BLaER1 treated with 17β-estradiol and CSF1 and Interleukin-3, amounts not matched to agents 10 nM and 100 nM (cell line): ENCODE data around the gene PGF.

Experiments used
- H3K27ac ChIP-seq, 11 experiments: shearing (Covaris generic); formaldehyde crosslinking; 2 replicates each; pipeline ENCODE4 v1.8.1; 2022
- H3K27me3 ChIP-seq, 11 experiments: shearing (Covaris generic); formaldehyde crosslinking; 2 replicates each; pipeline ENCODE4 v1.8.1; 2022
- H3K36me3 ChIP-seq, 11 experiments: shearing (Covaris generic); formaldehyde crosslinking; 2 replicates each; pipeline ENCODE4 v1.8.1; 2022
- H3K4me1 ChIP-seq, 10 experiments: shearing (Covaris generic); formaldehyde crosslinking; 2 replicates each; pipeline ENCODE4 v1.8.1; 2022
- H3K4me2 ChIP-seq, 11 experiments: shearing (Covaris generic); formaldehyde crosslinking; 2 replicates each; pipeline ENCODE4 v1.8.1; 2022
- H3K4me3 ChIP-seq, 10 experiments: shearing (Covaris generic); formaldehyde crosslinking; 2 replicates each; pipeline ENCODE4 v1.8.1; 2022
- H3K9ac ChIP-seq, 11 experiments: shearing (Covaris generic); formaldehyde crosslinking; 2 replicates each; pipeline ENCODE4 v1.8.1; 2022
- H3K9me3 ChIP-seq, 11 experiments: shearing (Covaris generic); formaldehyde crosslinking; replicated peaks in 1 of 11; 2 replicates each; pipeline ENCODE4 v1.8.1; 2022
- H4K20me1 ChIP-seq, 11 experiments: shearing (Covaris generic); formaldehyde crosslinking; 2 replicates each; pipeline ENCODE4 v1.8.1; 2022
- Cebpa-rat ChIP-seq, 11 experiments: shearing (Covaris generic); IDR thresholded peaks; 2 replicates each; pipeline ENCODE4 v1.8.1; 2022

The PGF gene

GRCh38 chr14:74963178-74963704 is 7.8 kb upstream of the PGF start:
- H3K4me3 ChIP-seq = no peak overlapping the region
- H3K4me1 ChIP-seq = peaks cover 11 to 34% (median 30%) of the 10 kb centered on the region in 10 experiments; a peak in 19 of 20 replicates
- no peak for TF ChIP-seq Cebpa-rat (IDR thresholded peaks at IDR 0.05)
- H3K4me2 ChIP-seq = peak overlapping the region in 10 of 11 experiments; percentile 7 to 77 (median 40); a peak in 15 of 22 replicates
- no peaks in the 10 kb centered on the region for H3K9me3 ChIP-seq
- no peaks in the 10 kb centered on the region for H4K20me1 ChIP-seq
- peak overlapping the region in 3 of 11 experiments; percentile 17 to 51 (median 50); a peak in 5 of 22 replicates for H3K27ac ChIP-seq
- peak overlapping the region in 2 of 11 experiments; percentile 37 to 38; a peak in 2 of 22 replicates for H3K9ac ChIP-seq
- no peaks in the 10 kb centered on the region for H3K27me3 ChIP-seq
- no peaks in the 10 kb centered on the region for H3K36me3 ChIP-seq

DNA sequence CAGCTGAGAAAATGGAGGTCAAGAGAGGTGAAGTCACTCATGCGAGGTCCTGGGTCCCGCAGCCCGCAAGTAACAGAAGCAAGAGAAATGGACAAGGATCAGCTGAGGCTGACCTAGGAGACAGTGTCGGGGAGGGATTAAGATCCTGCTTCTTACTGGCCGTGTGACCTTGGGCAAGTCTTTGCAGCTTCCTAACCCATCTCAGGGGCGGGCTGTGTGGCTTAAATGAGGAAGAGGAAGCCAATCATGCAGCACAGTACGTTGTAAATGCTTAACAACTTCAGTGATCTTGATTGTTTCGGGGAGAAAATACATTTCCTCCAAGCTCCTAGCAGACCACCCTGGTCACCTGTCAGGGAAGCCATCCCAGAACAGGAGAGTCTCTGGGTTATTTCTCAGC is 7.1 kb upstream of the PGF start:
- Histone ChIP-seq H3K4me2 (peak overlapping the region; percentile 7 to 77 (median 38); a peak in 18 of 22 replicates), H3K4me1 (peaks cover 11 to 34% (median 30%) of the 10 kb centered on the region in 10 experiments; a peak in 19 of 20 replicates), H4K20me1 (no peaks in the 10 kb centered on the region), H3K9ac (peak overlapping the region in 5 of 11 experiments; percentile 16 to 44 (median 37); a peak in 4 of 22 replicates), H3K27me3 (no peaks in the 10 kb centered on the region), H3K9me3 (no peaks in the 10 kb centered on the region), H3K27ac (peak overlapping the region in 5 of 11 experiments; percentile 17 to 52 (median 50); a peak in 7 of 22 replicates), H3K4me3 (no peak overlapping the region), H3K36me3 (no peaks in the 10 kb centered on the region)
- TF ChIP-seq Cebpa-rat (IDR thresholded peaks at IDR 0.05) = no peak

DNA sequence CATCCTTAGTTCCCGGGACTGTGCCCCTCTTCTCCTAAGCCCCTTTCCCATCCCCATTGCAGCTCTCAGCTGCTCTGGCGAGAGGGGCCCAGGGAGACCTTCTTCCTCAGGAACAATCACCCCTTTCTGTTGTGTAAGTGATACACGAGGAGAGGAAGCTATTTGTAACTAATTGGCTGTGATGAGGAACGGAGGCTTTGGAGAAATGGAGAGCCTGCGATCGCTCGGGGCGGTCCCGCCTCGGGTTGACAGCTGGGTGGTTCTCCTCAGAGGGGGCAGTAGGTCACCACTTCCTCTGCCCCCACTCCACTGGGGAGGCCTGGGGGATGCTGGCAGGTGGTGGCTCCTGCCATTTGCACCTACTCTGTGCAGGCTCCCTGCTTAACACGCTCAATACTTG is 6.6 kb upstream of the PGF start:
- no peaks in the 10 kb centered on the region for H3K36me3 ChIP-seq
- no peak for TF ChIP-seq Cebpa-rat (IDR thresholded peaks at IDR 0.05)
- no peaks in the 10 kb centered on the region for H3K9me3 ChIP-seq
- no peak overlapping the region for H3K9ac ChIP-seq
- no peaks in the 10 kb centered on the region for H3K27me3 ChIP-seq
- H3K4me2 ChIP-seq = peak overlapping the region; percentile 7 to 77 (median 38); a peak in 17 of 22 replicates
- H3K4me1 ChIP-seq = peaks cover 11 to 34% (median 30%) of the 10 kb centered on the region in 10 experiments; a peak in 19 of 20 replicates
- 0 out of 22 replicates have a peak overlapping the region, but pooled peaks of 1 of the 11 experiments have one; percentile 52 for H3K27ac ChIP-seq
- H4K20me1 ChIP-seq = no peaks in the 10 kb centered on the region
- H3K4me3 ChIP-seq = no peak overlapping the region

DNA sequence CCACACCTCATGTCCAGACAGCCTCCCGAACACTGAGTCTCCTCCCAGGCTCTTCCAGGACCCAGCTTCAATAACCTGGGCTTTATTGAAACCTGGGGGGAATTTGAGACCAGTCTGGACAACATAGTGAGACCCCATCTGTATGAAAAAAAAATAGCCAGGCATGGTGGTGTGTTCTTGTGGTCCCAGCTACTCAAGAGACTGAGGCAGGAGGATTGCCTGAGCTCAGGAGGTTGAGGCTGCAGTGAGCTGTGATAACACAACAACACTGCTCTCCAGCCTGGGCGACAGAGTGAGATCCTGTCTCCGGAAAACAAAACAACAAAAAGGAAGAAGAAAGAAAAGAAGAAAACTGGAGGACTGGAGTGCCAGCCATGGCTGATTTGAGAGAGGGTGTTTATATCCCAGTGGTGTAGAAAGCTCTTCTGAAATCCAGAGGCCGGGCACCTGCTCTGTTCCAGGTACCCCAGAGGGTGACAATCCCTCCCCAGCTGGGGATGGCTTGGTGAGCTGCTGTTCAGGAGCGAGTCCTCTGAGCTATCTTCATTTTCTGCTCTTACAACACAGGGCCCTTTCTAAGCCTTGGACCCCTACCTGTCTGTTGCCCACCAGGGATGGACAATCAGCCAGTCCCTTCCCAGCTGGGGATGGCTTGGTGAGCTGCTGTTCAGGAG is 6.0 kb upstream of the PGF start:
- H3K27ac ChIP-seq = no peak overlapping the region
- H3K4me2 ChIP-seq = peak overlapping the region in 2 of 11 experiments; percentile 29 to 77; a peak in 2 of 22 replicates
- no peak for TF ChIP-seq Cebpa-rat (IDR thresholded peaks at IDR 0.05)
- H3K9ac ChIP-seq = no peak overlapping the region
- H3K4me3 ChIP-seq = no peak overlapping the region
- H3K27me3 ChIP-seq = 0 out of 22 replicates have a peak, but pooled peaks cover 0 to 2% (median 0%) of the 10 kb centered on the region in 11 experiments
- no peaks in the 10 kb centered on the region for H3K36me3 ChIP-seq
- H4K20me1 ChIP-seq = no peaks in the 10 kb centered on the region
- peaks cover 11 to 34% (median 30%) of the 10 kb centered on the region in 10 experiments; a peak in 19 of 20 replicates for H3K4me1 ChIP-seq
- H3K9me3 ChIP-seq = no peaks in the 10 kb centered on the region

GRCh38 chr14:74960736-74961135 is 5.3 kb upstream of the PGF start:
- Histone ChIP-seq H3K4me1 (peaks cover 11 to 34% (median 30%) of the 10 kb centered on the region in 10 experiments), H3K27ac (no peak overlapping the region), H3K4me3 (no peak overlapping the region), H3K9ac (no peak overlapping the region), H3K4me2 (no peak overlapping the region), H3K9me3 (no peaks in the 10 kb centered on the region), H3K27me3 (peaks cover 2 to 8% (median 5%) of the 10 kb centered on the region in 11 experiments), H4K20me1 (no peaks in the 10 kb centered on the region; a peak in 1 of 22 replicates), H3K36me3 (no peaks in the 10 kb centered on the region)
- TF ChIP-seq Cebpa-rat (IDR thresholded peaks at IDR 0.05) = no peak

- Histone ChIP-seq H3K27ac (no peak overlapping the region), H3K27me3 (peaks cover 11 to 19% (median 14%) of the 10 kb centered on the region in 11 experiments), H3K4me3 (no peak overlapping the region), H3K4me1 (peaks cover 21 to 44% (median 40%) of the 10 kb centered on the region in 10 experiments), H4K20me1 (no peaks in the 10 kb centered on the region; a peak in 1 of 22 replicates), H3K9ac (no peak overlapping the region), H3K36me3 (no peaks in the 10 kb centered on the region), H3K4me2 (peak overlapping the region in 8 of 11 experiments; percentile 3 to 48 (median 20); a peak in 9 of 22 replicates), H3K9me3 (no peaks in the 10 kb centered on the region)
- no peak for TF ChIP-seq Cebpa-rat (IDR thresholded peaks at IDR 0.05)
Measured at GRCh38 chr14:74959596-74960180, 4.3 kb upstream of the PGF start.

DNA sequence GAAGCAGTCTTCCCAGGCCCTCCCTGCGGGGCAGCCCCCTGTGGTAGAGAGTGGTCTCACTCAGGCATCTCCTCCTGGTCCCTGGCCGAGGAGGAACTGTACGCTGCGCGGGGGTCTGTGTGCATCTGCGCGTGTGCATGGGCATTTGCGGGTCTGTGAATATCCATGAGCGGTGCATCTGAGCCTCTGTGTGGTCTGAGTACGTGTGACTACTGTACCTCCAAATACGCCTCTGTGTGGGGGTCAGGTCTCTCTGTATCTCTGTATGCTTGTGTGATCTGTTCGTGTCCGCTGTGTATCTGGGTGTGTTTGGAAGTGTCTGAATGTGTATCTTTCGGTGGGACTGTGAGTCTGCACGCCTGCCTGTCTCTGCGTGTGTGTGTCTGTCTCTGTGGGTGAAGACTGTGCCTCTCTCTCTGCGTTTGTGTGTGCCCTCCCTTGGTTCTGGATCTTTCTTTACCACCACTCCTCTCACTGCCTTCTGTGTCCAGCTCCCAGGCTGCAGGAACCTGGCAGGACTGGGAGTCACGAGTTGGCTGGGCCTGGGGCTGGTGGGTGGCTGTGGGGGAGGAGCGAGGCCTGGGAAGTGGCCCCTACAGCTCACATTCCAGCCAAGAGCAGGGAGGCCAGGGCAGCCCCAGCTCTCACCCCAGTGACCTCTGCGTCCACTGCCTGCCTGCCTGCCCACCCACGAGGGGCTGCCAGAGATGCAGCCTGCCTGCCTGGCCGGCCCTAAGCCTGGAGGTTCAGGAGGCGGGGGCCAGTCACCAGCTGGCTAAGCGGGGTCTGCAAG is 1.1 kb upstream of the PGF start:
- Histone ChIP-seq H3K4me3 (no peak overlapping the region), H3K9me3 (no peaks in the 10 kb centered on the region)

GRCh38 chr14:74956027-74956279 is 556 bp upstream of the PGF start:
- Histone ChIP-seq H3K27ac (no peak overlapping the region), H3K4me1 (peaks cover 37 to 56% (median 44%) of the 10 kb centered on the region in 10 experiments), H3K4me3 (no peak overlapping the region), H3K27me3 (peaks cover 11 to 26% (median 17%) of the 10 kb centered on the region in 11 experiments), H3K4me2 (peak overlapping the region; percentile 90 to 97 (median 94); a peak in 16 of 22 replicates), H4K20me1 (no peaks in the 10 kb centered on the region; a peak in 1 of 22 replicates), H3K9ac (no peak overlapping the region; a peak in 1 of 22 replicates), H3K9me3 (no peaks in the 10 kb centered on the region), H3K36me3 (no peaks in the 10 kb centered on the region)
- no peak for TF ChIP-seq Cebpa-rat (IDR thresholded peaks at IDR 0.05)

More for the DNA sequence above, 1.1 kb upstream of the PGF start:
- no peak overlapping the region for H3K4me2 ChIP-seq
- no peaks in the 10 kb centered on the region for H3K36me3 ChIP-seq
- peaks cover 34 to 51% (median 40%) of the 10 kb centered on the region in 10 experiments for H3K4me1 ChIP-seq
- TF ChIP-seq Cebpa-rat (IDR thresholded peaks at IDR 0.05) = no peak
- peaks cover 11 to 26% (median 17%) of the 10 kb centered on the region in 11 experiments for H3K27me3 ChIP-seq
- H3K27ac ChIP-seq = no peak overlapping the region
- H3K9ac ChIP-seq = no peak overlapping the region
- no peaks in the 10 kb centered on the region; a peak in 1 of 22 replicates for H4K20me1 ChIP-seq
